Suprapubic skin (tissue), 4 donors: ENCODE results near the gene KIF21B. TPM values are rescaled to one million over a fixed set of nuclear protein-coding genes. Genes with fewer than 3 reads are reported as not detected.

Experiments used
- DNase-seq, 2 donors: peaks; one replicate each; pipeline ENCODE4 v3.0.0-alpha.2; 2019; ENCODE audit warnings: low spot score in 2 of 2
- H3K27ac ChIP-seq: fragments of 200-600 bp; sonication (generic); one replicate; pipeline ENCODE4 v1.5.1; 2019
- H3K27me3 ChIP-seq: fragments of 200-600 bp; sonication (generic); one replicate; pipeline ENCODE4 v1.5.1; 2019
- H3K36me3 ChIP-seq: fragments of 200-600 bp; sonication (generic); one replicate; pipeline ENCODE4 v1.5.1; 2019
- H3K4me1 ChIP-seq: fragments of 200-600 bp; sonication (generic); one replicate; pipeline ENCODE4 v1.5.1; 2019
- H3K4me3 ChIP-seq: fragments of 200-600 bp; sonication (generic); one replicate; pipeline ENCODE4 v1.5.1; 2019; ENCODE audit warnings: mild to moderate bottlenecking
- H3K9me3 ChIP-seq: fragments of 200-600 bp; sonication (generic); one replicate; pipeline ENCODE4 v1.5.1; 2019
- CTCF ChIP-seq, 2 donors: fragments of 200-600 bp in 1 of 2; fragments of 450-650 bp in 1 of 2; sonication (generic) in 1 of 2; IDR thresholded peaks; one replicate each; pipeline ENCODE4 v1.5.1; 2016 to 2019; ENCODE audit warnings: antibody characterized with exemption in 2 of 2, mild to moderate bottlenecking in 1 of 2, moderate library complexity in 1 of 2
- EP300 ChIP-seq: sonication (generic); formaldehyde crosslinking; IDR thresholded peaks from one replicate; pipeline ENCODE4 v1.6.1; 2017; ENCODE audit warnings: antibody characterized with exemption
- POLR2A ChIP-seq, 2 donors: fragments of 450-650 bp; IDR thresholded peaks; one replicate each; pipeline ENCODE4 v1.6.1; 2017; ENCODE audit warnings: antibody characterized with exemption in 2 of 2, mild to moderate bottlenecking in 2 of 2, moderate library complexity in 2 of 2
- POLR2AphosphoS5 ChIP-seq, 3 donors: sonication (generic); formaldehyde crosslinking; IDR thresholded peaks; one replicate each; pipeline ENCODE4 v1.6.1; 2017; ENCODE audit warnings: antibody characterized with exemption in 3 of 3
- WGBS: methylation state at CpG from one replicate; pipeline ENCODE4 v1.1.5; 2018; 5-methylcytosine and 5-hydroxymethylcytosine counted together
- total RNA-seq, 4 donors: library from RNA; depleted of rRNA; stranded (reverse); fragments of >200 nt; gene quantifications; one replicate each; pipeline ENCODE4 v1.1.0, GENCODE V29; 2016

KIF21B gene
- total RNA-seq, 4 donors from 2014 or later: 0.65 to 2.3 (median 1.1) TPM

- TF ChIP-seq CTCF (IDR thresholded peaks at IDR 0.05): no peak
- no peak for TF ChIP-seq POLR2AphosphoS5 (IDR thresholded peaks at IDR 0.05)
- no peak for TF ChIP-seq POLR2A (IDR thresholded peaks at IDR 0.05)
- TF ChIP-seq EP300: no peak
- Histone ChIP-seq H3K9me3 (no peaks in the 10 kb centered on the region), H3K36me3 (no peaks in the 10 kb centered on the region), H3K4me1 (peaks cover 25% of the 10 kb centered on the region), H3K4me3 (no peak overlapping the region), H3K27me3 (no peaks in the 10 kb centered on the region), H3K27ac (no peak overlapping the region)
- no peak for DNase-seq
- 66% methylated on average over 6 of the region's 11 CpGs for WGBS
Measured at GRCh38 chr1:200969726-200970561, 53.6 kb downstream of the KIF21B start.

- 91% methylated on average over 13 of the region's 13 CpGs for WGBS
- no peak for DNase-seq
- TF ChIP-seq CTCF (IDR thresholded peaks at IDR 0.05) (no peak), POLR2AphosphoS5 (IDR thresholded peaks at IDR 0.05) (no peak), EP300 (no peak), POLR2A (IDR thresholded peaks at IDR 0.05) (no peak)
- Histone ChIP-seq H3K27me3 (no peaks in the 10 kb centered on the region), H3K4me1 (peaks cover 28% of the 10 kb centered on the region), H3K9me3 (no peaks in the 10 kb centered on the region), H3K36me3 (no peaks in the 10 kb centered on the region), H3K27ac (no peak overlapping the region), H3K4me3 (no peak overlapping the region)
Measured at GRCh38 chr1:200968469-200969410, 54.8 kb downstream of the KIF21B start.

GRCh38 chr1:200967693-200968468 is 55.6 kb downstream of the KIF21B start:
- DNase-seq: no peak
- Histone ChIP-seq H3K4me1 (peaks cover 28% of the 10 kb centered on the region), H3K4me3 (no peak overlapping the region), H3K27me3 (no peaks in the 10 kb centered on the region), H3K9me3 (no peaks in the 10 kb centered on the region), H3K36me3 (no peaks in the 10 kb centered on the region), H3K27ac (no peak overlapping the region)
- 75% methylated on average over 6 of the region's 11 CpGs for WGBS
- no peak for TF ChIP-seq POLR2A (IDR thresholded peaks at IDR 0.05)
- TF ChIP-seq EP300: no peak
- TF ChIP-seq POLR2AphosphoS5 (IDR thresholded peaks at IDR 0.05): no peak
- no peak for TF ChIP-seq CTCF (IDR thresholded peaks at IDR 0.05)

GRCh38 chr1:200966934-200967333 is 56.6 kb downstream of the KIF21B start:
- Histone ChIP-seq H3K27me3 (no peaks in the 10 kb centered on the region), H3K9me3 (no peaks in the 10 kb centered on the region), H3K36me3 (no peaks in the 10 kb centered on the region), H3K4me3 (no peak overlapping the region), H3K27ac (no peak overlapping the region), H3K4me1 (peaks cover 32% of the 10 kb centered on the region)
- 88% methylated on average over 2 of the region's 2 CpGs for WGBS
- no peak for DNase-seq
- TF ChIP-seq CTCF (IDR thresholded peaks at IDR 0.05) (no peak), POLR2A (IDR thresholded peaks at IDR 0.05) (no peak), POLR2AphosphoS5 (IDR thresholded peaks at IDR 0.05) (no peak), EP300 (no peak)
